ENCODE results near the gene DVL2. TPM values are rescaled to one million over a fixed set of nuclear protein-coding genes. Genes with fewer than 3 reads are reported as not detected.

The DVL2 gene
- total and polyA plus RNA-seq, 7 donors: 12.0 to 56.2 (median 36.4) TPM

DNA sequence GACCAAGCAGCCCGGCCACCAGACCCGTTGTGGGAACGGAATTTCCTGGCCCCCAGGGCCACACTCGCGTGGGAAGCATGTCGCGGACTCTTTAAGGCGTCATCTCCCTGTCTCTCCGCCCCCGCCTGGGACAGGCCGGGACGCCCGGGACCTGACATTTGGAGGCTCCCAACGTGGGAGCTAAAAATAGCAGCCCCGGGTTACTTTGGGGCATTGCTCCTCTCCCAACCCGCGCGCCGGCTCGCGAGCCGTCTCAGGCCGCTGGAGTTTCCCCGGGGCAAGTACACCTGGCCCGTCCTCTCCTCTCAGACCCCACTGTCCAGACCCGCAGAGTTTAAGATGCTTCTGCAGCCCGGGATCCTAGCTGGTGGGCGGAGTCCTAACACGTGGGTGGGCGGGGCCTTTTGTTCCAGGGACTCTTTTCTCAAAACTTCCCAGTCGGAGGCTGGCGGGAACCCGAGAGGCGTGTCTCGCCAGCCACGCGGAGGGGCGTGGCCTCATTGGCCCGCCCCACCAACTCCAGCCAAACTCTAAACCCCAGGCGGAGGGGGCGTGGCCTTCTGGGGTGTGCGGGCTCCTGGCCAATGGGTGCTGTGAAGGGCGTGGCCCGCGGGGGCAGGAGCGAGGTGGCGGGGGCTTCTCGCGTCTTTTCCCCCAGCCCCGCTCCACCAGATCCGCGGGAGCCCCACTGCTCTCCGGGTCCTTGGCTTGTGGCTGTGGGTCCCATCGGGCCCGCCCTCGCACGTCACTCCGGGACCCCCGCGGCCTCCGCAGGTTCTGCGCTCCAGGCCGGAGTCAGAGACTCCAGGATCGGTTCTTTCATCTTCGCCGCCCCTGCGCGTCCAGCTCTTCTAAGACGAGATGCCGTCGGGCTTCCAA lies 47.0 kb upstream of the DVL2 start, which contains the start of gene SLC2A4:
Gene SLC2A4 (plus strand): TSS at position 645 of the 879 bp plus-strand sequence. CDS start 217 bp downstream, at position 862.
- peak; percentile 98 for DNase-seq
- Histone ChIP-seq H3K27me3 (no peaks in the 10 kb centered on the region), H3K36me3 (peaks cover 22 to 28% (median 23%) of the 10 kb centered on the region in 4 donors), H3K4me1 (peaks cover 0 to 51% (median 42%) of the 10 kb centered on the region in 4 donors), H3K4me3 (peak within 1 kb of the TSS; percentile 53 to 83 (median 68)), H3K27ac (peak within 1 kb of the TSS; percentile 93 to 98 (median 96)), H3K9me3 (no peaks in the 10 kb centered on the region)
- peak; percentile 88 to 95 (median 90) for TF ChIP-seq POLR2AphosphoS5 (IDR thresholded peaks at IDR 0.05)
- peak; percentile 68 to 85 for TF ChIP-seq POLR2A (IDR thresholded peaks at IDR 0.05)
- TF ChIP-seq, protein P1, sequence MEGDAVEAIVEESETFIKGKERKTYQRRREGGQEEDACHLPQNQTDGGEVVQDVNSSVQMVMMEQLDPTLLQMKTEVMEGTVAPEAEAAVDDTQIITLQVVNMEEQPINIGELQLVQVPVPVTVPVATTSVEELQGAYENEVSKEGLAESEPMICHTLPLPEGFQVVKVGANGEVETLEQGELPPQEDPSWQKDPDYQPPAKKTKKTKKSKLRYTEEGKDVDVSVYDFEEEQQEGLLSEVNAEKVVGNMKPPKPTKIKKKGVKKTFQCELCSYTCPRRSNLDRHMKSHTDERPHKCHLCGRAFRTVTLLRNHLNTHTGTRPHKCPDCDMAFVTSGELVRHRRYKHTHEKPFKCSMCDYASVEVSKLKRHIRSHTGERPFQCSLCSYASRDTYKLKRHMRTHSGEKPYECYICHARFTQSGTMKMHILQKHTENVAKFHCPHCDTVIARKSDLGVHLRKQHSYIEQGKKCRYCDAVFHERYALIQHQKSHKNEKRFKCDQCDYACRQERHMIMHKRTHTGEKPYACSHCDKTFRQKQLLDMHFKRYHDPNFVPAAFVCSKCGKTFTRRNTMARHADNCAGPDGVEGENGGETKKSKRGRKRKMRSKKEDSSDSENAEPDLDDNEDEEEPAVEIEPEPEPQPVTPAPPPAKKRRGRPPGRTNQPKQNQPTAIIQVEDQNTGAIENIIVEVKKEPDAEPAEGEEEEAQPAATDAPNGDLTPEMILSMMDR (IDR thresholded peaks at IDR 0.05): peak in 1 of 4 experiments; percentile 13
- TF ChIP-seq EP300 (IDR thresholded peaks at IDR 0.05): peak in 3 of 4 donors; percentile 18 to 62 (median 40)
- intact Hi-C loops (cut with DNase I): loop anchor here (2.0 kb wide), 2 partner anchors 29 to 71 kb away; partner anchors contain the start of genes ELP5 and KCTD11
- 0 to 1% methylated on average over 71 of the region's 71 CpGs for WGBS, 2 donors

DNA sequence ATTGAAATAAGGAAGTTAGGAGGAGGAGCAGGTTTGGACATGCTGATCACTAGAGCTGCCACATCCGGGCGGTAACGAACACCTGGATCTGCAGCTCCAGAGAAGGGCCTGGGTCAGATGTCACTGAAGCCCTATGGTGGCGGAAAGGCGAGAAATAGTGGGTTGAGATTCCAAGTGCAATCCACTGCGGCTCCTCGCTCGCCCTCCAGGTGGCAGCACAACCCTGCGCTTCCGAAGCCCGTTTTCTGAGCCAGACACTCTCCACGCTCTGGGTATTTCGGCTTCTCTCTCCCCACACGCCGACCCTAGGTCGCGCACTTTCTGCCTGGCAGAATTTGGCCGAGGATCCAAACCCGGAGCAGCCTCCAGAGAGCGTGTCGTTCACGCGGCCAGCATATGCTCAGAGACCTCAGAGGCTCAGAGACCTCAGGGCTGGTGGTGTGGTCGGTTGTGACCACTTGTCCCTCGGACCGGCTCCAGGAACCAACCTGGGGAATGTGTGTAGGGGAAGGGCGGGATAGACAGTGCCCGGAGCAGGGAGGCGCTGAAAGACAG lies 46.3 kb upstream of the DVL2 start:
- intact Hi-C loops (cut with DNase I): loop anchor here (1.0 to 2.0 kb wide), 3 partner anchors 16 to 72 kb away; partner anchors contain the start of genes ELP5 and KCTD11
- peaks cover 0 to 44% (median 37%) of the 10 kb centered on the region in 4 donors for H3K4me1 ChIP-seq

DNA sequence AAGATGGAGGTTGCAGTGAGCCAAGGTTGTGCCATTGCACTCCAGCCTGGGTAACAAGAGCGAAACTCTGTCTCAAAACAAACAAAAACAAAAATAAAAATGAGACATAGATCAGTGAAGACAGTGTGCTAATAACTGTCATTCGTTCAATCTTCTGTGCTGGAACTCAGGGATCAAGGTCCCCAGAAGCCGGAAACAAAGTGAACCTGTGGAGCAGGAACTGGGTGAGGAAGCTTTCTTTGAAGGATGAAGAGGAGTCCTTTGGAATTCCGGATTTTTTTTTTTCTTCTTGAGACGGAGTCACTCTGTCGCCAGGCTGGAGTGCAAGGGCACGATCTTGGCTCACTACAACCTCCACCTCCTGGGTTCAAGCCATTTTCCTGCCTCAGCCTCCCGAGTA lies 45.1 kb upstream of the DVL2 start:
- no peak overlapping the region for H3K4me3 ChIP-seq
- intact Hi-C loops (cut with DNase I): no loop called here
- peaks cover 0 to 32% (median 25%) of the 10 kb centered on the region in 4 donors for H3K4me1 ChIP-seq
- TF ChIP-seq, protein P1 (IDR thresholded peaks at IDR 0.05): no peak
- TF ChIP-seq EP300 (IDR thresholded peaks at IDR 0.05) (no peak), POLR2AphosphoS5 (IDR thresholded peaks at IDR 0.05) (no peak), POLR2A (IDR thresholded peaks at IDR 0.05) (no peak)
- H3K9me3 ChIP-seq: no peaks in the 10 kb centered on the region
- DNase-seq: no peak
- H3K27me3 ChIP-seq: no peaks in the 10 kb centered on the region
- no peak overlapping the region for H3K27ac ChIP-seq
- 20 to 73% methylated on average over 8 of the region's 8 CpGs for WGBS, 2 donors
- peaks cover 3 to 10% (median 5%) of the 10 kb centered on the region in 4 donors for H3K36me3 ChIP-seq

More for the DNA sequence above, 46.3 kb upstream of the DVL2 start:
- WGBS, 2 donors: 0 to 1% methylated on average over 29 of the region's 29 CpGs
- Histone ChIP-seq H3K4me3 (peak overlapping the region; percentile 15 to 83 (median 68)), H3K27ac (peak overlapping the region; percentile 93 to 98 (median 96)), H3K36me3 (peaks cover 15 to 21% (median 16%) of the 10 kb centered on the region in 4 donors), H3K27me3 (no peaks in the 10 kb centered on the region), H3K9me3 (no peaks in the 10 kb centered on the region)
- TF ChIP-seq POLR2AphosphoS5 (IDR thresholded peaks at IDR 0.05) (peak in 2 of 4 donors; percentile 5 to 18), POLR2A (IDR thresholded peaks at IDR 0.05) (no peak), EP300 (IDR thresholded peaks at IDR 0.05) (no peak)
- TF ChIP-seq, protein P1 (IDR thresholded peaks at IDR 0.05): peak; percentile 88 to 98 (median 94)
- DNase-seq: peak; percentile 91

DNA sequence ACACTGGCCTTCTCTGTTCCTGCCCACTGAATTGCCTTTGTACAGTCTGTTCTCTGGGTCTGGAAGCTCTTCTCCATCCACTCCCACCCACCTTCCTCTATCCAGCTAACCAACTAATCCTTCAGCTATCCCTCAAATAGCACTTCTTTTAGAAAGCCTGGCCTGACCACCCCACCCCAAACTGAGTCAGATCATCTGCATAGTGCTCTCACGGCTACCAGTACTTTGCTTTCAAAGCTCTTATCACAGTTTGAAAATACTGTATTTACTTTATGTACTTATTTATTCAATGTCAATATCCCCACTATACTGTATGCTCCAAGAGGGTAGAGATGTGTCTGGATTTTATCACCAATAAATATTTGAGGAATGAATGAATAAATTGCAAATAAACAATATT lies 32.5 kb upstream of the DVL2 start:
- Histone ChIP-seq H3K27ac (no peak overlapping the region), H3K36me3 (no peaks in the 10 kb centered on the region), H3K4me3 (no peak overlapping the region), H3K27me3 (peaks cover 15 to 52% (median 39%) of the 10 kb centered on the region in 3 donors), H3K4me1 (peaks cover 0 to 18% (median 13%) of the 10 kb centered on the region in 4 donors), H3K9me3 (no peaks in the 10 kb centered on the region)
- TF ChIP-seq, protein P1 (IDR thresholded peaks at IDR 0.05): no peak
- TF ChIP-seq POLR2A (IDR thresholded peaks at IDR 0.05) (no peak), EP300 (IDR thresholded peaks at IDR 0.05) (no peak), POLR2AphosphoS5 (IDR thresholded peaks at IDR 0.05) (no peak)
- DNase-seq: no peak
- 20 to 51% methylated on average over 1 of the region's 1 CpG for WGBS, 2 donors
- intact Hi-C loops (cut with DNase I): no loop called here

All from sigmoid colon (tissue), 7 donors.